ENCODE measurements around the gene JMJD6.

DNA sequence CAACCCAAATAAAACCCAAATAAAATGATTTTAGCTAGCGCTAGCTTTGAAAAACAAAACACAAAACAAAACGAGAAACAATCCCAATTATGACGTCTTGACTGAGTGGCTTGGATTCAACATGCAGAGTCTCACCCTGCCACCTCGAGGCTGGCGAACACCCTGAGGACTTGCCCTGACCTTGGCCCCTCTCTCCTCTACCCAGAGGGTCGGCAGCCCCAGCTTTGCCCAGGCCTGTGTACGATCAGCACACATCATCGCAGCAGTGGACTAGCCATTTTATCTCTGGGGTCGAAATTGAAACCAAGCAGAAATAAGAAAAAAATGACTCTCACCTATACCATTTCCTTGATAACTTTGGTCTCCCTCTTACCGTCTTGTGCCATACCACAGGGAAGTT, 4.9 kb downstream of the JMJD6 start:
- TF ChIP-seq ZNF274 (IDR thresholded peaks at IDR 0.05; ENCODE audit: borderline replicate concordance, low read depth, low read length) (no peak), NR2C2 (CRISPR knock-in tag; IDR thresholded peaks at IDR 0.05) (no peak), NR2C2 (tag; IDR thresholded peaks at IDR 0.05) (no peak), ETS2 (tag; IDR thresholded peaks at IDR 0.05; ENCODE audit: borderline replicate concordance, poor library complexity, severe bottlenecking) (no peak), USF2 (CRISPR knock-in tag; IDR thresholded peaks at IDR 0.05) (no peak), POLR2A (conservative IDR thresholded peaks at IDR 0.05) (no peak), ZNF174 (CRISPR knock-in tag; IDR thresholded peaks at IDR 0.05) (no peak), CBX3 (IDR thresholded peaks at IDR 0.05; ENCODE audit: borderline replicate concordance in 1 of 2, low read length in 2 of 2) (no peak)
- TF ChIP-seq, protein P1, sequence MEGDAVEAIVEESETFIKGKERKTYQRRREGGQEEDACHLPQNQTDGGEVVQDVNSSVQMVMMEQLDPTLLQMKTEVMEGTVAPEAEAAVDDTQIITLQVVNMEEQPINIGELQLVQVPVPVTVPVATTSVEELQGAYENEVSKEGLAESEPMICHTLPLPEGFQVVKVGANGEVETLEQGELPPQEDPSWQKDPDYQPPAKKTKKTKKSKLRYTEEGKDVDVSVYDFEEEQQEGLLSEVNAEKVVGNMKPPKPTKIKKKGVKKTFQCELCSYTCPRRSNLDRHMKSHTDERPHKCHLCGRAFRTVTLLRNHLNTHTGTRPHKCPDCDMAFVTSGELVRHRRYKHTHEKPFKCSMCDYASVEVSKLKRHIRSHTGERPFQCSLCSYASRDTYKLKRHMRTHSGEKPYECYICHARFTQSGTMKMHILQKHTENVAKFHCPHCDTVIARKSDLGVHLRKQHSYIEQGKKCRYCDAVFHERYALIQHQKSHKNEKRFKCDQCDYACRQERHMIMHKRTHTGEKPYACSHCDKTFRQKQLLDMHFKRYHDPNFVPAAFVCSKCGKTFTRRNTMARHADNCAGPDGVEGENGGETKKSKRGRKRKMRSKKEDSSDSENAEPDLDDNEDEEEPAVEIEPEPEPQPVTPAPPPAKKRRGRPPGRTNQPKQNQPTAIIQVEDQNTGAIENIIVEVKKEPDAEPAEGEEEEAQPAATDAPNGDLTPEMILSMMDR (IDR thresholded peaks at IDR 0.05 in 2 of 3, conservative IDR thresholded peaks at IDR 0.05 in 1 of 3; ENCODE audit: insufficient read depth in 2 of 3, low read depth in 1 of 3, low read length in 3 of 3), result no peak
